Inflammatory macrophage (primary cell): ENCODE results near the gene ACBD3.
"Not testable (repeated sequence)": the region's sequence is repeated elsewhere in the genome, so short reads cannot be mapped to it uniquely, and the experiment has no call there.

Experiments
- DNase-seq, 2 donors: peaks; one replicate each; pipeline ENCODE4 v3.0.0-alpha.2; 2020 to 2022
- total RNA-seq, 18 experiments: gene quantifications; one replicate each; lab custom pipeline; 2026; ENCODE audit warnings: mixed read lengths in 6 of 18, inconsistent platforms in 2 of 18; lab: John Stamatoyannopoulos, UW

ACBD3 gene
- 56.6 to 142 (median 88.9) reads per million in 18 experiments for total RNA-seq

DNA sequence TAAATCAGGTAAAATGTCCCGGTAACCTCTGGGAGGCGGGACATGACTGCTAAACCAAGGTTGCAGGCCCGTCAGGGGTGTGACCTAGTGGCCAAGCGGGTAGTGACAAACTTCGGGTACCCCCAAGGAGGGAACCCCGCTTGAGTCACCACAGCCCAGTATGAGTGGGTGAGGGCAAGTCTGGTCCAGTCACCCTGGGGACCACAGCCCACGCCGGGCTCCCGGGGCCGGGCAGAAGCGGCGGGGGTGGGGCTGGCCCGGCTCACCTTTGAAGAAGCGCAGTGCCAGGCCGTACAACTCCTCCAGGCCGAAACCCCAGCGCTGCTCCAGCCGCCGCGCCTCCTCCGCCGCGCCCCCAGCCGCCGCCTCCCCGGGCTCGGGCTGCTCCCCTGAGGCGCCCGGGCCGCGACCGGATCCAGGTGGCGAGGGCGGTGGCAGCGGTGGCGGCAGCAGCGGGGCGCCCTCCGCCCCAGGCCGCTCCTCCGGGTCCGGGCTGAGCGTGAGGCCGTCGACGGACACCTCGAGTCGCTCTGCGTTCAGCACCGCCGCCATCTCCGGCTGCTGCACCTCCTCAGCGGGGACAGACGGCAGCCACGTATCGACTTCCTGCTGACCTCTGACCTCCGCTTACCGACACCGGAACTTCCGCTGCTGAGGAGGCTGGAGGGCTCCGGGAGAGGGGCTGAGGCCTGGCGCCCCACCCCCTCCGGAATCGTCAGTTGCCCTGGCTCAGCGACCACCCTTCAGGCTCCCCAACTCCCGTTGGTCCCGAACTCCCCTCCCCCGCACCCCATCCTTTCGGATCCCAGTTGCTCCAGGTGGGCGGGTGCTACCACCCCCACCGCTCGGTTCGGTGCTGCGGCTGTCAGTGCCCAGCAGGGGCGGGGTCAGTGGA is at the start of gene ACBD3:
TSS of gene ACBD3 (minus strand) at position 618 of the 895 bp plus-strand sequence. CDS start at position 552, 66 bp downstream.
- DNase-seq = peak; percentile 81 to 91

DNA sequence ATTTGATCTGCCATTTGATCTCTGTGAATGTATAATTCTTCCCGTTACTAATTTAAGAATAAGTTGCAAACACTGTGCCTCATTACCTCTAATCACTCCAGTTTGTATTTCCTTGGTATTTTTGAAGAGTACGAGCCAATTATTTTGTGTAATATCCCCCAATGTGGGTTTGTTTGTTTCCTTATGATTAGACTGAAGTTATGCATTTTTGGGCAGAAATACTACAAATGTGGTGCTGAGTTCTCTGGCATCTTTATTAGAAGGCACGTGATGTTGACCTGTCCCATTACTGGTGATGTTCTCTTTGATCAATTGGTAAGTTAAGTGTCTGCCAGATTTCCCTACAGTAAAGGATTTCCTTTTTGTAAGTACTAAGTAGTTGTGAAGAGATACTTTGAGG is 47.3 kb upstream of the ACBD3 start:
- DNase-seq = no peak

DNA sequence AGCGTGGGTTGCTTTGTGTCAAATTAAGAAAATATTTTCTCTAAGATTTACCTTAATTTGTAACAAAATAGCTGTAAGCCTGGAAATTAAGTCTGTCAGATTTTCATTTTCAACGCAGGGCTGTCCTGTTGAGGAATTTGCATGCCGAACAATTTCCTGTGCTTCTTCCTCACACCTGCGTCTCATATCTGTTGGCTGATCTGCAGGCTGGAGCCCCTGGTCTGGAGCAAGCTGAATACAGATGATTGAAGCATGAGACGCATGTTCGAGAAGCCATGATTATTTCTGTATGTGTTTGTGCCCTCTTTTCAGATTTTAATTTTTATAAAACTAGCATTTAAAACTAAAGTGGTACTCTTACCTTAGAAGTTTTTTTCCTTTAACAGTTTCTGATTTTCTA is 46.8 kb upstream of the ACBD3 start:
- no peak for DNase-seq

DNA sequence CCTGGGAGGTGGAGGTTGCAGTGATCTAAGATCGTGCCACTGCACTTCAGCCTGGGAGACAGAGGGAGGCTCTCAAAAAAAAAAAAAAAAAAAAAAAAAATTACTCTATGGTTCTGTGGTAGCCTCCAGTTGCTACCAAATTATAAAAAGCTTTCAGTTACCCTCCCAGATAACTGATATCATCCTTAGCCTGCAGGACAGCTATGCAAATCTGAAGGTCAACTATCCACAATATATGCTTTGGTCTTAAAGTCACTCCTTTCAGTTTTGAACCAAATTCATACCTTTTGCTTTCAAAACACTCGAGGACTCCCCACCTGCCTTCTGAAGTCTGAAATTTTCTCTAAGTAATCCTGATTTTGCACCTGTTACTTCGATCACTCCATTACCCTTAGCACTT is 40.1 kb upstream of the ACBD3 start:
- DNase-seq = no peak

DNA sequence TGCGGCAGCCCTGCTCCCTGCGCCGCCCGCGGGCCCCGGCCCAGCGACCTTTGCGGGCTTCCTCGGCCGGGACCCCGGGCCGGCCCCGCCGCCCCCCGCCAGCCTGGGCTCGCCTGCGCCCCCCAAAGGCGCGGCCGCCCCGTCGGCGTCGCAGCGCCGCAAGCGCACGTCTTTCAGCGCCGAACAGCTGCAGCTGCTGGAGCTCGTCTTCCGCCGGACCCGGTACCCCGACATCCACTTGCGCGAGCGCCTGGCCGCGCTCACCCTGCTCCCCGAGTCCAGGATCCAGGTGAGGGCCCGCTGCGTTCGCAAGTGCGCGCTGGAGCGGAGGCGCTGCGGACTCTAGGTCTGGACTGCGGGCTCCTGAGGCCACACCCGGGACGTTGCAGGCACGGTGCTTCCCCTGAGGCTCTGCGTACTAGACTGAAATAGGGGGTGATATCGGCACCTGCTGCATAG is 37.3 kb upstream of the ACBD3 start:
- peak in 1 of 2 donors; percentile 5 for DNase-seq

- DNase-seq = no peak
Measured at GRCh38 chr1:226223157-226223785, 36.7 kb upstream of the ACBD3 start, which contains the start of gene MIXL1. TSS of gene MIXL1 (plus strand) at chr1:226223664. CDS start at chr1:226223682, 18 bp downstream.

- DNase-seq = no peak
Measured at GRCh38 chr1:226222686-226223085, 36.1 kb upstream of the ACBD3 start.

- DNase-seq = no peak
Measured at GRCh38 chr1:226220473-226221189, 34.1 kb upstream of the ACBD3 start.

- no peak for DNase-seq
Measured at GRCh38 chr1:226217273-226217672, 30.7 kb upstream of the ACBD3 start.

DNA sequence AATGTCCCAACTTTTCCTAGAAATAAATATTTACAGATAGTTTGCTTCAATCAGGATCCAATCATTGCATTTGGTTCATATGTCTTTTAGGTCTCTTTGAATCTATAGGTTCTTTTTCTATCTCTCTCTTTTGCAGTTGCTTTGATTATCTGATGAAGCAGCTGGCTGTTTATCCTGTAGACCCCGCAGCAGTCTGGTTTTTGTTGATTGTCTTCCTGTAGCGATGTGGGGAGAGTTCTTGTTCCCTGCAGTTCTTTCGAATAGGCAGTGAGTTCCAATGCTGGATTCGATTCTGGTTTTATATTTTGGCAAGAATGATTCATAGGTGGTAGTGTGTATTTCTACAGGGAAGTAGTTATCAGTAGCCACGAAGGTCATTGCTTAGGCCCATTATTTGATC is 29.5 kb upstream of the ACBD3 start:
- no peak for DNase-seq

GRCh38 chr1:226215239-226215638 is 28.7 kb upstream of the ACBD3 start:
- DNase-seq = no peak

DNA sequence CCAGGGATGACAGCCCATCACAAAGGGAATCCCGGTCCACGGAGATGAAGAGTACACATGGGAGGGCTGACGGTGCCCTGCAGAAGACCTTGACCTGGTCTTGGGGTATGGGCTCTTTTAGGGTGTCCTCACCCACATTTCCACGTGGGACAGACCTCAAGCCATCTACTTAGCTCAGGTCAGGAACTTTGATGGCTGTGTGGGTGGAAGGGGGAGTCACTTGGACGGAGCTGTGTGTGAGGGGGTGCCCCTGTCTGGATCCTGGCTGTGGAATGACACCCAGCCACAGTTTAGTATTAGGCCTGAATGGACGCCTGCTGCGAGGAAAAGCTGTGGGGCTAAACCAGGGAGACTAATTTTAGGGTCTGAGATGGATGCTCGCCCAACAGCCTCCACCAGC is 26.0 kb upstream of the ACBD3 start:
- DNase-seq = no peak

GRCh38 chr1:226211181-226211821 is 24.8 kb upstream of the ACBD3 start:
- no peak for DNase-seq

- DNase-seq = no peak
Measured at GRCh38 chr1:226210571-226211176, 24.1 kb upstream of the ACBD3 start.

DNA sequence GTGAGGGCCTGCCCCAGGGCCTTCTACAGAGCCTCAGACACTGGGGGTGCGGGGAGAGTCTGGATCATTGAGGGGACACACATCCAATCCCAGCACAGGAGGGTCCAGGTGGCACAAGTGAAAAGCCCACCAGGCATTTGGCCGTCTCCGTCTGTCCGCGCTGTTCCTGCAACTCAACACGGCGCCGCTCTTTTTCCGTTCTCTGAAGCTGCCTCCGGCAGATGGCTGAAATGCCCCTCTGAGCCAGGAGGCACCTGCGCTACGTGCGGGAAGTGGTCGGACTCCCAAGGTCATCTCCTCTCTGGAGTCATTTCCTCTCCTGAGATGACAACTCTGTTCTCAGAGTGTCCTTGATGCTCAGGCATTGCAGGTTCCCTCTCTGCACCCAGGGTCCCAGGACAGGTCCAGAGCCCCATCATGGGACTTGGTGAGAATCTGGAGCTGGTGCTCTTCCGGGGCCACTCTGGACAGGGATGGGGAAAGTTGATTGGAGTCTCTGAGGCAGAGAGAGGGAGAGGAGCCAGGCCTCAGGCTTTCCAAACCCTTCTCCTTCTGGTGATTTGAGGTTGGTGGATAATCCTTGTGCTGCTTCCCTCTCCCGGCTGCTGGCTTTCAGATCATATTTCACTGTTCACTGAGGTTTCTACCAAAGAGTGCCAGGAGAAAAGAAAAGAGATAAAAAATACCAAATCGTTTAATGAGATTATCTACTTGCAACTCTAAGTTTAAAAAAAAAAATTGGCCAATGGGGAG is 22.9 kb upstream of the ACBD3 start:
- no peak for DNase-seq

- no peak for DNase-seq
Measured at GRCh38 chr1:226207048-226207447, 20.5 kb upstream of the ACBD3 start.

DNA sequence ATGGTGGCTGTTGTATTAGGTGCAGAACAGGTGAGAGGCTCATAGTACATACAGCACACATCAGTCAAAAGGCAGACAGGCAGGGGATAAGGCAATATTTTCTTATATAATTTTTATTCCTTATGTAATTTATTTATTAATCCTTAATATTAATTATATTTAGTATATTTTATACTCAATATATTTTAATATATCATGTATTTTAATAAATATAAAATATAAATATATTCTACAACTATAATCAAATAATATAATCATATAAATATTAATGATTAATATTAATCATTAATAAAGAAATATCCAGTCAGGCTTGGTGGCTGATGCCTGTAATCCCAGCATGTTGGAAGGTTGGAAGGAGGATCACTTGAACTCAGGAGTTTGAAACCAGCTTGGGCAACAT is 17.7 kb upstream of the ACBD3 start:
- DNase-seq = no peak

GRCh38 chr1:226203655-226204054 is 17.1 kb upstream of the ACBD3 start:
- no peak for DNase-seq

- DNase-seq = no peak
Measured at GRCh38 chr1:226203240-226203639, 16.7 kb upstream of the ACBD3 start.

DNA sequence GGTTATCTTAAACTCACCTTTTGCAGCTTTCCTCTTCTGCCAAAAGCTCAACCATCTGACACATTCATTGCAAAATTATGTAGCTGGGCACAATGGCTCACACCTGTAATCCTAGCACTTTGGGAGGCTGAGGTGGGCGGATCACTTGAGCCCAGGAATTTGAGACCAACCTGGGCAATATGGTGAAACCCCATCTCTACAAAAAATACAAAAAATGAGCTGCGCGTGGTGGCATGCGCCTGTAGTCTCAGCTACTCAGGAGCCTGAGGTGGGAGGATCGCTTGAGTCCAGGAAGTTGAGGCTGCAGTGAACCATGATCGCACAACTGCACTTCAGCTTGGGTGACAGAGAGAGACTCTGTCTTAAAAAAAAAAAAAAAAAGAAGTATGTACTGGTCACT is 16.1 kb upstream of the ACBD3 start:
- DNase-seq = not testable (repeated sequence)

GRCh38 chr1:226202246-226202645 is 15.7 kb upstream of the ACBD3 start:
- DNase-seq = no peak
